Ascending aorta (tissue), 2 donors: Measurements from ENCODE around the gene ADGRL3. TPM values are rescaled to one million over a fixed set of nuclear protein-coding genes. Genes with fewer than 3 reads are reported as not detected.

Source experiments
- DNase-seq, 2 donors: peaks; one replicate each; pipeline ENCODE4 v3.0.0-alpha.2; 2019; ENCODE audit warnings: low spot score in 2 of 2
- H3K27ac ChIP-seq, 2 donors: fragments of 200-600 bp; sonication (generic); one replicate each; pipeline ENCODE4 v1.5.1; 2016 to 2017; ENCODE audit warnings: mild to moderate bottlenecking in 1 of 2
- H3K27me3 ChIP-seq: fragments of 200-600 bp; sonication (generic); one replicate; pipeline ENCODE4 v1.5.1; 2017
- H3K36me3 ChIP-seq, 2 donors: fragments of 200-600 bp; sonication (generic); one replicate each; pipeline ENCODE4 v1.5.1; 2016
- H3K4me1 ChIP-seq, 2 donors: fragments of 200-600 bp; sonication (generic); one replicate each; pipeline ENCODE4 v1.5.1; 2016 to 2017; ENCODE audit warnings: mild to moderate bottlenecking in 1 of 2
- H3K4me3 ChIP-seq, 2 donors: fragments of 200-600 bp; sonication (generic); one replicate each; pipeline ENCODE4 v1.5.1; 2016 to 2017; ENCODE audit warnings: mild to moderate bottlenecking in 1 of 2
- H3K9me3 ChIP-seq, 2 donors: fragments of 200-600 bp; sonication (generic); one replicate each; pipeline ENCODE4 v1.5.1; 2016
- CTCF ChIP-seq, 3 experiments: fragments of 200-600 bp in 2 of 3; fragments of 450-650 bp in 1 of 3; sonication (generic) in 2 of 3; IDR thresholded peaks; one replicate each; pipeline ENCODE4 v1.5.1; 2016 to 2019; ENCODE audit warnings: antibody characterized with exemption in 3 of 3, mild to moderate bottlenecking in 1 of 3, moderate library complexity in 1 of 3
- intact Hi-C: fragments of 100-400 bp; cut with DNase I; formaldehyde crosslinking; loops from one replicate; pipeline ENCODE4 v1.15.1; 2023
- total RNA-seq: library from RNA; depleted of rRNA; stranded (reverse); fragments of >200 nt; gene quantifications from one replicate; pipeline ENCODE4 v1.1.0, GENCODE V29; 2016

ADGRL3 gene
- total RNA-seq, 1 donor from 2014 or later: 22.2 TPM

- no peak for DNase-seq
- intact Hi-C loops: no loop called here
- no peak for TF ChIP-seq CTCF (IDR thresholded peaks at IDR 0.05)
- Histone ChIP-seq H3K27ac (no peak overlapping the region), H3K27me3 (no peaks in the 10 kb centered on the region), H3K9me3 (no peaks in the 10 kb centered on the region), H3K4me3 (no peak overlapping the region), H3K36me3 (no peaks in the 10 kb centered on the region), H3K4me1 (peaks cover 0 to 3% of the 10 kb centered on the region in 2 donors)
Measured at GRCh38 chr4:61521451-61521850, 321.3 kb downstream of the ADGRL3 start.

GRCh38 chr4:61522312-61522711, 322.2 kb downstream of the ADGRL3 start:
- intact Hi-C loops: no loop called here
- Histone ChIP-seq H3K9me3 (no peaks in the 10 kb centered on the region), H3K4me1 (peaks cover 0 to 3% of the 10 kb centered on the region in 2 donors), H3K27me3 (no peaks in the 10 kb centered on the region), H3K36me3 (no peaks in the 10 kb centered on the region), H3K27ac (no peak overlapping the region), H3K4me3 (no peak overlapping the region)
- TF ChIP-seq CTCF (IDR thresholded peaks at IDR 0.05): no peak
- DNase-seq: no peak

- H3K36me3 ChIP-seq: no peaks in the 10 kb centered on the region
- H3K27me3 ChIP-seq: no peaks in the 10 kb centered on the region
- intact Hi-C loops: no loop called here
- H3K9me3 ChIP-seq: no peaks in the 10 kb centered on the region
- H3K27ac ChIP-seq: no peak overlapping the region
- no peaks in the 10 kb centered on the region for H3K4me1 ChIP-seq
- no peak for DNase-seq
- TF ChIP-seq CTCF (IDR thresholded peaks at IDR 0.05): no peak
- H3K4me3 ChIP-seq: no peak overlapping the region
Measured at GRCh38 chr4:61527888-61528287, 327.8 kb downstream of the ADGRL3 start.

GRCh38 chr4:61528595-61528994, 328.5 kb downstream of the ADGRL3 start:
- Histone ChIP-seq H3K27ac (no peak overlapping the region), H3K9me3 (no peaks in the 10 kb centered on the region), H3K4me1 (no peaks in the 10 kb centered on the region), H3K27me3 (no peaks in the 10 kb centered on the region), H3K4me3 (no peak overlapping the region), H3K36me3 (no peaks in the 10 kb centered on the region)
- no peak for DNase-seq
- intact Hi-C loops: no loop called here
- TF ChIP-seq CTCF (IDR thresholded peaks at IDR 0.05): no peak

DNA sequence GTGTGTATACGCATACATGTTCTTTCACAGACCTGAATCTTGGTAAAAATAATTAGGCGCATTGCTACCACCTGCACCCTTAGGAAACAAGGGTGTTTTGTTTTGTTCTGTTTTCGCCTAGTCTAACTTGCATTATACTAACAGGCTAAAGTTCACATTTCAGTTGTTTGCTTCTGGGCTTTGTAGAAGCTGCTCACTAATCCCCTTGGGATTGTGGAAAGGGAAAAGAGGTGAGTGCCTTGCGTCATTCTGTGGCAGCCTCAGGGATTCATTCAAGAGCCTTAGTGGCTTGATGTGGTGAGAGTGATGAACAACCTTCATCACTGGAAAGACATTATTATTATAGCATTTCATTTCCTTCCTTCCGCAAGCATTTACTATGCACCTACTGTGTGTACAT, 331.1 kb downstream of the ADGRL3 start:
- Histone ChIP-seq H3K27me3 (no peaks in the 10 kb centered on the region), H3K4me1 (no peaks in the 10 kb centered on the region), H3K27ac (no peak overlapping the region), H3K36me3 (no peaks in the 10 kb centered on the region), H3K9me3 (no peaks in the 10 kb centered on the region), H3K4me3 (no peak overlapping the region)
- intact Hi-C loops: no loop called here
- no peak for TF ChIP-seq CTCF (IDR thresholded peaks at IDR 0.05)
- no peak for DNase-seq

- Histone ChIP-seq H3K36me3 (no peaks in the 10 kb centered on the region), H3K9me3 (no peaks in the 10 kb centered on the region), H3K27ac (no peak overlapping the region), H3K4me1 (no peaks in the 10 kb centered on the region), H3K27me3 (no peaks in the 10 kb centered on the region), H3K4me3 (no peak overlapping the region)
- DNase-seq: no peak
- intact Hi-C loops: no loop called here
- no peak for TF ChIP-seq CTCF (IDR thresholded peaks at IDR 0.05)
Measured at GRCh38 chr4:61532336-61533000, 332.3 kb downstream of the ADGRL3 start.
